ENCODE data around the gene PDCD1.

PDCD1 gene

DNA sequence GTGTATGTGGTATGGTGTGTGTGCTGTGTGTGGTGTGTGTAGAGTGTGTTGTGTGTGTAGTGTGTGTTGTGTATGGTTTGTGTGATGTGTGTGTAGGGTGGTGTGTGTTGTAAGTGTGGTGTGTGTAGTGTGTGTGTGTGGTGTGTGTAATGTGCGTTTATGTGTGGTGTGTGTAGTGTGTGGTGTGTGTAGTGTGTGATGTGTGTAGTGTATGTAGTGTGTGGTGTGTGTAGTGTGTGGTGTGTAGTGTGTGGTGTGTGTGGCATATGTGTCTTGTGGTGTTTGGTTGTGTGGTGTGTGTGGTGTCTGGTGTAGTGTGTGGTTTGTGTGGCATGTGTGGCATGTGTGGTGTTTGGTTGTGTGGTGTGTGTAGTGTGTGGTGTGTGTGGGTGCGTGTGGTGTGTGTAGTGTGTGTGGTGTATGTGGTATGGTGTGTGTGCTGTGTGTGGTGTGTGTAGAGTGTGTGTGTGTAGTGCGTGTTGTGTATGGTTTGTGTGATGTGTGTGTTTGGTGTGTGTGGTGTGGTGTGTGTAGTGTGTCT lies 6.8 kb upstream of the PDCD1 start:
- ATAC-seq: no peak

DNA sequence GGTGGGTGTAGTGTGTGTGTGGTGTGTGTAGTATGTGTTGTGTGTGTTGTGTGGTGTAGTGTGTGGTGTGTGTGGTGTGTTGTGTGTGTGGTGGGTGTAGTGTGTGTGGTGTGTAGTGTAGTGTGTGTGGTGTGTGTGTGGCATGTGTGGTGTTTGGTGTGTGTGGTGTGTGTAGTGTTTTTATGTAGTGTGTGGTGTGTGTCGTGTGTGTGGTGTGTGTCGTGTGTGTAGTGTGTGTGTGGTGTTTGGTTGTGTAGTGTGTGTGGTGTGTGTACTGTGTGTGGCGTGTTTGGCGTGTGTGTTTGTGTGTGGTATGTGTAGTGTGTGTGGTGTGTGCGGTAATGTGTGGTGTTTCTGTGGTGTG lies 6.1 kb upstream of the PDCD1 start:
- ATAC-seq: no peak

DNA sequence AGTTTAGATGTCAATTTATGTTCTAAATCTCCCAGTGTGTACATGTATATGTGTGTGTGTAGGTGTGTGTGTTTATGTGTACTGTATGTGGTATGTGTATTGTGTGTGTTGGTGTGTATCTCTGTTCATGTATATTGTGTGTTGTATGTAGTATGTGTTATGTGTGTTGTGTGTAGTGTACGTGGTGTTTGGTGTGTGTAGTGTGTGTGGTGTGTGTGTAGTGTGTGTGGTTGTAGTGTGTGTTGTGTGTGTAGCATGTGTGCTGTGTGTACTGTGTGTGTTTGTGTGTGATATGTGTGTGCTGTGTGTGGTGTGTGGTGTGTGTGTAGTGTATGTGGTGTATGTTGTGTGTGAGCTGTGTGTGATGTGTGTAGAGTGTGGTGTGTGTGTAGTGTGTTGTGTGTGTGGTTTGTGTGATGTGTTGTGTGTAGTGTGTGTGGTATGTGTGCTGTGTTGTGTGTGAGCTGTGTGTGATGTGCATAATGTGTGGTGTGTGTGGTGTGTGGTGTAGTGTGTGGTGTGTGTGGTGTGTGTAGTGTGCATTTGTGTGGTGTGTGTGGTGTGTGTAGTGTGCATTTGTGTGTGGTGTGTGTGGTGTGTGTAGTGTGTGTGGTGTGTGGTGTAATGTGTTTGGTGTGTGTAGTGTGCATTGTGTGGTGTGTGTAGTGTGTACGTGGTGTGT lies 5.6 kb upstream of the PDCD1 start:
- ATAC-seq: no peak

DNA sequence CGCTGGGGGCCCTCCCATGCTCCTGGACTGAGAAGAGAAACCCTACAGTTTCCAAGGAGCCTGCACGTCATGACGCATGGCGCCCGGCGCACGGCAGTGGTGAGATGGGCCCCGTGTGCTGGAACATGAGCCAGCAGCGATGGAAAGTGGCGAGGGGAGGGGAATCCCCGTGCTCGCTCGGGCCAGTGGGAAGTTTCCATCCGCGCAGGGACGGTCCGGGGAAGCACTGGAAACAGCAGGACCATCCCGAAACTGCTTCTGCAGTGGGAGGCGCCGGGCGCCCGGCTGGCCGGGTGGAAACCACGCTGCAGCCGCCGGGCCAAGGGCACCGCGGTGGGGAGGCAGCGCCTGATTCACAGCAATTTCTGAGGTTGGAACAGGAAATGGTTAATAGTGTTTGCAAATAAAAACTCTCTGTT lies 4.9 kb upstream of the PDCD1 start:
- ATAC-seq: peak; percentile 43 to 44

DNA sequence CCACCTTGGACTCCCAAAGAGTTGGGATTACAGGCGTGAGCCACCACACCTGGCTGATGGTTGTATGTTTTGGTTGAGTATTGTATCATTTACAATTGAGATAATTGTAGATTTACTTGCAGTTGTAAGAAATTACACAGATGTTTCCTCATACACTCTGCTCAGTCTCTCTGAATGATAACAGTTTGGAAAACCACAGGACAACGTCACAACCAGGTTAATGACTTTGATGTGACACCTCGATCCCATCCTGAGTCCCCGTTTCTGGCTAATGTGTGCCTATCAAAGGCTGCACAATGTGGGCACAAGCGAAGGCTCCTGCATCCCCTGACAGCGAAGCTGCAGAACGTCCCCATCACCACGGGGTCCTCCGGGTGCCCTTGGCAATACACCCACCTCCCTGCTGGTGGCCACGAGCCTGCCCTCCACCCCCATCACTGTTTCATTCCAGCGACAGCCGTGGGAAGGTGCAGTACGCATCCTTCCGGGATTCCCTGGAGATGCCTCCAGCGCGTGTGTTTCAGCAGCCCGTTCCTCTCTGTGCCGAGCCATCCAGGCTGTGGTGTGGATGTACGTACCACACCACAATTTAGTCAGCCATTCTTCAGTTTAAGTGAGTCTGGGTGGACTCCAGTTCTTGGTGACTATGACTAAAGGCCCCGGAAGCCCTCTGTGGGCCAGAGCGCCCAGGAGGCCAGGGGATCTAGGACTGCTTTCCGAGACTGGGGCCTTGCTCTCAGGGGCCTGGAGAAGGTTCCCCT lies 4.3 kb upstream of the PDCD1 start:
- ATAC-seq: no peak

DNA sequence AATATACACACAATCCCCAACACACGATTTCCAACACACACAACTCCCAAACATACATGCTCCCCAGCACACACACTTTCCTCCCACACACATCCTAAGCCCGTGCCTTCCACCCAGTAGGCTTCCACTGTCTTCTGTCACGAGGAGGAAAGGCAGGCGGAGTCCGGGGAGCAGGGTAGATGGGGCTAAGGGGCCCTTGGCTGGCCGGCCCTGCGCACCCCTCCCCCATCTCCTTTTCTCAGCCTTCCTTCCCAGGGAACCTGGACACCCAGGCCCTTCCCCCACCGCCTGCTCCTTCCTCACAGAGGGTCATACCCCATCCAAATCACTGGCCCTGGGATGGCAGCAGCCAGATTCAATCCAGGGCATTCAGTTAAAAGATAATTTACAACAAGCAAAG lies 3.4 kb upstream of the PDCD1 start:
- no peak for ATAC-seq

DNA sequence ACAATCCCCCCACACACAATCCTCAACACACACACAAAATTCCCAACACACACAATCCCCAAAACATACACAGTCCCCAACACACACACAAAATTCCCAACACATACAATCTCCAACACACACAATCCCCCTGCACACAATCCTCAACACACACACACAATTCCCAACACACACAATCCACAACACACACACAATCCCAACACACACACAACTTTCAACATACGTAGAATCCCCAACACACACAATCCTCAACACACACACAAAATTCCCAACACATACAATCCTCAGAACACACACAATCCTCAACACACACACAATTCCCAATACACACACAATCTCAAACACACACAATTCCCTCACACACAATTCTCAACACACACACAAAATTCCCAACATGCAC lies 2.6 kb upstream of the PDCD1 start:
- no peak for ATAC-seq

DNA sequence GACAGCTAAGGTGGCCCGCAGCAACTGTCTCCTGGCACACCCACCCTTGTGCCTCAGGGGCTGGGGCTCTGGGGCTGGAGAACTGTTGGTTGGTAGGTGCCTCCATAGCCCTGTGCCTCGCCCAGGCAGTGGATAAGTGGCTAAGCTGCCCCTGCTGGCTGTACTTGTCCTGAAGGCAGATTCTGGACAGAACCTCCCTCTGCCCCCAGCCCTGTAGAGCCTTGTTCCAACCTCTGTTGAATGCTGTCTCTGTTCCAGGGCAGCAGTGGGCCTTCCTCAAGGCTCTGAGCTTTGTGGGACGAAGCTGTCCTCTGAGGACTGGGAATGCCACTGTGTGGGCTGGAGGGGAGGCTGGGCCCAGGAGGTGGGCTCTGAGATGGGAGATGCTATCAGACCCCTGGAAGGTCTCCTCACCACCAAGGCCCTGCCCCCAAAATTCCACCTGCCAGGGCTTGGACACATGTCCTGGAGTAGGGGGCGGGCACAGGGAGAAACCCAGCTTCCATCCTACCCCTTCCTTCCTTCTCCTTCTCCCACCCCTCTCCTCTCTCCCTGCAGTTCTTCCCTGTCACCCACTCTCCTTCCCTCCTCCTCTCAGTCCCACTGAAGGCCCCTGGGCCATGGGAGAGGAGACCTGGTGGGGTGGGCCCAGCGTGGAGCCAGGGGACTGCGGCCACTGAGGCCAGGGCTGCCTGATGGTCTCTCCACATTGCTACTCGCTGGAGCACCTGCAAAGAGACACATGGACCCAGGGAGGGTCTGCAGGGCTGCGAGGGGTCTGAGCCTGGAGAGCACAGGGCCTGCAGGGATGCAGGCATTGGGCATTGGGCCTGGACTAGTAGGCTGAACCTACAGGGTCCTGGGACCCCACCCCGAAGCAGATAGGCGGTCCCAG lies 1.7 kb upstream of the PDCD1 start:
- ATAC-seq: peak; percentile 6 to 25

DNA sequence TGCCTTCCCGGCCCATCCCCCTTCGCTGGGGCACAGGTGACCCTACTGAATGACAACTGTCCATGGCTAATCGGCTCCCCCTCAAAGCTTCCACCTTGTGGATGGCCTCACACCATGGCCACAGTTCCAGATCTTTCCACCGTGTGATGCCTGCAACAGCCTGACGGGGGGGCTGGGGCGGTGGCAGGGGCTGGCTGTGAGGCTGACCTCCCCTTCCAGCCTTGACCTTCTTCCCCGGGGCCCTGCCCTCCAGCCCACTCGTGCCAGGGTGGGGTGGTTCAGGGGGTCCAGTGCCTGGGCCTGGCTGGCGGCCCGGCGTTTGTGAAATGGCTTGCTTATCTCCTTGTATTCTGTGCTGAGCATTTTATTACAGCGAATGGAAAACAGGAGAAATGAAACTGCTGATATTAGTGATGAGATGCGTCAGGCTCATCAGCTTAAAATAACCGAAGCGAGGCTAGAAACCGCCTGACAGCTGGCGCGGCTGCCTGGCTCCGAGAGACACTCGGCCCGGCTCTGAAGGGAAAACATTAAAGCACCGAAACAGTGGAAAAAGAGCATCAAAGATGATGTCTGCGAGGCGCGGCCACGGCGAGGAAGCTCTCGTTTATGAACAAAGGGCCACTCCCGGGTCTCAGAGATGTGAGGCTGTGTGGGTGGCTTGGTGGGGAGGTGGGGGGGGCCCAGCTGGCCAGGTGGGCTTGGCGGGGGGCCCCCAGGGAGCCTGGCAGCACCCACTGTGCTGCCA lies 916 bp upstream of the PDCD1 start:
- peak; percentile 68 to 75 for ATAC-seq

DNA sequence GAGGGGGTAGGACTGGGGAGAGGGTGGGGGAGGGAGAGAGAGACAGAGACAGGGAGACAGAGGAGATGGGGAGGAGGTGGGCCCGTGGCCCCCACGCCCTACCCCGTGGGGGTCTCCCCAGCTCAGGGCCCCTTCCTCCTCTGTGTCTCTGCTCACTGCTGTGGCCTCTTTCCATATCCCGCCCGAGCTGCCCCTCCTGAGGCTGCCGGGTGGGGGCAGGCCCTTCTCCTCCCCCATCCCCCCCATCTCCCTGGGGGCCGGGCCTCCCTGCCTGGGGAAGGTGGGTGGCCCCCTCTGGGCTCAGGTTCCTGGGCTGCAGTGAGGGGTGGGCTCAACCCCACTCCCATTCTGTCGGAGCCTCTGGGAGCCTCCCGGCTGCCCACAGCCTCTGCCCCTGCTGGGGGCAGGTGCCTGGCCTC lies 332 bp upstream of the PDCD1 start:
- ATAC-seq: peak; percentile 2 to 11

DNA sequence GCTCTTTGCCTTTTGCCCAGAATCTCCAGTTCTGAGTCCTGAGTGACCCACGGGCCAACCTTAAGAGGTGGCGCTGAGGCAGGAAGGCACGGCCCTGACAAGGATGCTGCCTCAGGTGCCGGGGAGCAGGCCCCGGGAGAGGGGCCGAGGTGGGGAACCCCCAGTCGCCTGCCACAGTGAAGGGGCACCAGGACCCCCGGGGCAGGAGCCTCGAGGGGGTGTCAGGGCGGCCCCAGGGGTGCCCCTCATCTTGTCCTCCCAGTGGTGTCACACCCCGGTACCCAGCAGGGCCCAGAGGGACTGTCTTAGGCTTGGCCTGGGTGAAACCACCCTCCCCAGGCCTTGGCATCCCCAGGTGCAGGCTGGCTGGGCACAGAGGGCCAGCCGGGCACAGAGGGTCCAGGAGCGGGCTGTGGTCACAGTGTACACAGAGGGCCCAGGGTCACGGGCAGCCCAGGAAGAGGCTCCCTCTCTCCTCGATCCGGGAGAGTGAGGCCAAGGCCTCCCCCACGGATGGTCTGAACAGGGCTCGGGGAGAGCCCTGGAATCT lies 1.0 kb downstream of the PDCD1 start:
- ATAC-seq: no peak

DNA sequence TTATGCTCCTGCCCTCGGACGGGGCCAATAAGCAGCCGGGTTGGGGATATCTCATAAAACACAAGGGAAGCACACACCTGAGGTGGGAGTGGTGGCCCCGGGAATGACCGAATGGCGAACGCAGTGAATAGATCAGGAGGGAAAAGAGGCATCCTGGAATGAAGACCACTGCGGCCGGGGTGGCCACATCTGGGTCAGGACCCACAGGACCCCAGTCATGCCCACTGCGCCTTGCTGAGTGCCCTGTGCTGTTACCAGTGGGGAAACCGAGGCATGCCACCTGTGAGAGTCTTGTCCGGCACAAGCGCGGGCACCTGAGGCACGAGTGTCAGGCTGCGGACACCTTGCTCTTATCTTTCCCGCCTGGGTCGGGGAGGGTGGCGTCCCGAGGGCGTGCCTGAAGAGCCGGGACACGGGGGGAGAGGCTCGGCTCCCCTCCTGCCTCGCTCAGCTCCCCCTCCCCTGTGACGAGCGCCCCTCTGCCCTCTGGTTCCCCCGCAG lies 1.6 kb downstream of the PDCD1 start:
- no peak for ATAC-seq

DNA sequence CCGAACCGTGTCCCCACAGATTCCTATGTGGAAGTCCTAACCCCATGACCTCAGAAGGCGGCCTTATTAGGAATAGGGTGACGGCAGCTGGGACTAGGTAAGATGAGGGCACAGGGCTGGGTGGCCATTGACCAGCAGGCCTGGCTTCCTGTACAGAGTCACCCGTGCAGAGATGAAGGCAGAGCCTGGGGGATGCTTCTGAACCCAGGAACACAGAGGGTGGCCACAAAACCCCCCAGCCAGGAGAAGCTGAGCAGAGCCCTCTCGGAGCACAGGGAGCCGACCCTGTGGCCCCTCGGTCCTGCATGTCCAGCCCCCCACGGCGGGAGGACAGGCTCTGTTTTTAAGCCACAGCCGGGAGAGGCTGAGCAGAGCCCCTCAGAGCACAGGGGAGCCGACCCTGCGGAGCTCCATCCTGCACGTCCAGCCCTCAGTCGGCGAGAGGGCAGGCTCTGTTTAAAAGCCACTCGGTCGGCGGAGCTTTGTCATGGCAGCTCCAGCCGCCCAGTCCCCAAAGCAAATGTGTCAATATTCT lies 2.7 kb downstream of the PDCD1 start:
- no peak for ATAC-seq

DNA sequence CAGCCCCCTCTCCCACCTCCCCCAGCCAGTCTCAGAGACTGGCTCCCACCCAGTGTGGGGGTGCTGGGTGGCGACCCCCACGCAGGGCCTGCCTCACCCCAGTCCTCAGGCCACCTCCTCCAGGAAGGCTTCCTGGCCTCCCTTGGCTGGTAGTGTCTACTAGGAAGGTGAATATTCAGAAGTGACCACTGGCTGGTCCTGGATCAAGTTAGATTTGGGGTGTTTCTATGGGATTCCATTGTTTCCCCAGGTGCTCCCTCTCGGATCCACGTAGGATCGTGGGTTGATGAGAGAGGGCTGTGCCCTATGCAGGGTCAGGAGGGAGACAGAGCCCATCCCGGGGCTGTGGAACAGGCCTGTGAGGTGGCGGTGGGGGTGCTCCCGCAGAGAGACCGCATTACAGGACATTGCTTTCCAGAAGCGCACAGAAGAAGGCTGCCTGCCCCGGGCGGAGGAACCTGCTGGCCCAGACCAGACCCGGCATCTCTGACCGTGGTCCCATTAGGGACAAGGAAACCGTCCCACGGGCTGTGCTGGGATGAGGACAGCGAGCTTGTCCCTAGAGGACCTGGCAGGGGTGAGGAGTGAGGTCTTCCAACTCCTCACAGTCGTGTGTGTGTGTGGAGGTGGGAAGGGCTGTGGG lies 3.3 kb downstream of the PDCD1 start:
- ATAC-seq: no peak

DNA sequence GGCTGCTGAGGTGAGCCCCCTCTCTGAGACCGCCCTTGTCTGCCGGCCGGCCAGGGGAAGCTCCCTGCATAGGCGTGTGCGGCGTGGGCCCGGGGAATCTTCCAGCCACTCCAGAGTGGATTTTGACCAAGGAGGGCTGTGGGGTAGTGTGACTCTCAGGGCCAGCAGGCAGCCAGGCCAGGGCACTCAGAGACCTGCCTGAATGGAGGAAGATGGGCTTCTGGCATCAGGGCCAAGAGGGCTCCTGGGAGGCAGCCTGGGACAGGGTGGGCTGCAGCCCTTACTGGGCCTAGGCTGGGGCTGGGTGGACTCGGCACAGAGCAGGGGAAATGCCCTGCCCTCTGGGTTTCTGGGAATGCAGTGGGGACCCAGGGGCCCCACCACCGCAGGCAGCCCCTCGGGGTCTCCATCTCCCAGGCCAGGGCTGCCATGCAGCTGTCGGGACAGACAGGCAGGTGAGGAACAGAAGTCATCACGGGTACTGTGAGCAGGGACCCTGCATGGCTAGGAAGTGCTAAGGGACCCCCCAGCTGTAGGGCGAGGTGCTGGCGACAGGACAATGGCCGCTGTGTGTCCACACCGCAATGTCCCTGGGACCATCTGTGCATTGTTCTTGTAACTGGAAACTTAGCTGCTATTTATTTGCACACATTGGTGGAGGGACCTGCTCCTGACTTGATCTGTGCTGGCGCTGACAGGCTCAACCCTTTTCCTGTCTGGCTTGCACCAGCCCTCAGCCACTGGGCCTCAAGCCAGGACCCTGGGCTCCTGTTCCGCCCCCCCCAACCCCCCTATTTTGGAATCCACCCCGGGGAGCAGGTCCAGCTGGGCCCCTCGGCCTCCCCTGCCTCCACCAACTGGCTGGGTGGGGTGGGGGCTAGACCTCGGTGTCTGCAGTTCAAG lies 4.1 kb downstream of the PDCD1 start:
- no peak for ATAC-seq

DNA sequence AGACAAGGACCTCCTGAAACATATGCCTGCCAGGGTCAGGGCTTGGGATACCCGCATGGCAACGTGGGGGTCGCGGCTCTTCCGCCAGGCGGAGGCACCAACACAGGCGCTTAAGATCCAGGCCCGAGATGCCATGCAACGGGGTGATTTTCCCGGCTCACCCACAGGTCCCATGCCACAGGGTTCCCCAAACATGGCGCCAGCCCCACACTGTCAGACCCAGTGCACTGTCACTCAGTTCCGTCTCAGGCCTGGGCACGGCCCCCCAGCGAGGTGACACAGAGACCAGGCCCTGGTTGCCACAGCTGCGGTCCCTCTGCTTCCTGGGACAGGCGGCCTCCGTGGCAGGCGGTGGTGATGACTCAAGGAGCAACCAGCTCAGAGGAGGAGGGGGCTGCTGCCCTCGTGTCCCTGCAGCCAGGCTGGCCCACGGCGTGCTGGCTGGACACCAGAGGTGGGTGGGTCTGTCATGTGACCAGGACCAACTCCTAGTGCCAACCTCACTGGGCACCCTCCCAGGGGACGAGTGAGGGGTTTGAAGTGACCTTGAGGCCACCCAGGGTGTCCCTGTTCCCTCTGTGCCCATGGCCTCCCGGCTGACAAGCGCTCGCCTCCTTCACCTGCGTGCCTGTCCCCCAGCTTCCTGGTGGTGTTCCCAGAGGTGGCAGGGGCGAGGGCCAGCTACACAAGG lies 4.9 kb downstream of the PDCD1 start:
- no peak for ATAC-seq

DNA sequence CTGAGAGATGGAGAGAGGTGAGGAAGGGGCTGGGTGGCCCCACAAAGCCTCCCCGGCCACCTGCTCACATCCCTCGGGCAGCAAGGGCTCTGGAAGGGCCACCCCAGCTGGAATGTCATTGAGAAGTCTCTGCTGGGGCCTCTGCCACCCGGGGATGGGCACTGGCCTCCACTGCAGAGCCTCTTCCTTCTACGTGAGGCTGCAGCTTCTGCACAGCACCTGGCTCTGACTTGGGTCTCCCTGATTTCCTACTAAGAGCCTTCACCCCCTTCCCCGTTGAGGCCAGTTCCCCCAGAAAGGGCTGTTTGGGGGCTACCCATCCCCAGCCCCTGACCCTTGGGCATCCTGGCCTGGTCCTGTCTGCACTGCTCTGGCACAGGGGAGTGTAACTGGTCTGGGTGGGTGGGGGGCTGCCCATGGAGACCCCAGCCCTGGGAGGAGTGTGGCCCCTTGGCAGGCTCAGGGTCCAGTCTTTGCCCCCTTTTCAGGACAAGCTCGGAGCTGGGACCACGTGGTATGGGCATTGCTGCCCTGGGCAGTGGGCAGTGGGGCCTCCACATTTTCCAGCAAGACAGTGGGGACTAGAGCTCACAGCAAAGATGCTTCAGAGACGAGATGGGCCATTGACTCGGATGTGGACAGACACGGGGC lies 5.6 kb downstream of the PDCD1 start:
- ATAC-seq: no peak

DNA sequence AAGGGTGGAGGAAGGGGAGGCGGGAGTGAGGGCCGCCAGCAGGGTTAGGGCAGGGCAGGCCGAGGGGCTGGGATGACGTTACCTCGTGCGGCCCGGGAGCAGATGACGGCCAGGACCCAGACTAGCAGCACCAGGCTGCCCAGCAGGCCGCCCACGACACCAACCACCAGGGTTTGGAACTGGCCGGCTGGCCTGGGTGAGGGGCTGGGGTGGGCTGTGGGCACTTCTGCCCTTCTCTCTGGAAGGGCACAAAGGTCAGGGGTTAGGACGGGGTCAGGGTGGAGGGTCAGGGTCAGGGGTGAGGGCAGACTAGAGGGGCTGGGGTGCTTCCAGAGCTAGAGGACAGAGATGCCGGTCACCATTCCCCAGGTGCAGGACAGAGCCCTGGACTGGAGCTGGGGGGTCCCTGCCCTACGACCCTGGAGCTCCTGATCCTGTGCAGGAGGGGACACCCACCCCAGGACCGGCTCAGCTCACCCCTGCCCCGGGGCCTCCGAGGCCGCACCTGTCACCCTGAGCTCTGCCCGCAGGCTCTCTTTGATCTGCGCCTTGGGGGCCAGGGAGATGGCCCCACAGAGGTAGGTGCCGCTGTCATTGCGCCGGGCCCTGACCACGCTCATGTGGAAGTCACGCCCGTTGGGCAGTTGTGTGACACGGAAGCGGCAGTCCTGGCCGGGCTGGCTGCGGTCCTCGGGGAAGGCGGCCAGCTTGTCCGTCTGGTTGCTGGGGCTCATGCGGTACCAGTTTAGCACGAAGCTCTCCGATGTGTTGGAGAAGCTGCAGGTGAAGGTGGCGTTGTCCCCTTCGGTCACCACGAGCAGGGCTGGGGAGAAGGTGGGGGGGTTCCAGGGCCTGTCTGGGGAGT lies 6.3 kb downstream of the PDCD1 start:
- no peak for ATAC-seq

Measured in activated CD4-positive, CD25-positive, alpha-beta regulatory T cell treated with anti-CD3 and anti-CD28 coated beads, Interleukin-2, amount 50 U/mL, for 24 hours (primary cell).